ENCODE results near the gene CREBBP. TPM values are rescaled to one million over a fixed set of nuclear protein-coding genes. Genes with fewer than 3 reads are reported as not detected.
A peak's percentile ranks its signal among the peaks of the same experiment; 100 is the strongest.
"Not testable (repeated sequence)": the region's sequence is repeated elsewhere in the genome, so short reads cannot be mapped to it uniquely, and the experiment has no call there.

Gene CREBBP
- total RNA-seq: 105 TPM

- peak; percentile 69 for DNase-seq
These were observed at the start of gene CREBBP for GRCh38 chr16:3880623-3881498. CREBBP (minus strand) TSS chr16:3880713; CDS start chr16:3879916, 797 bp downstream.

GRCh38 chr16:3927147-3927546 lies 46.6 kb upstream of the CREBBP start:
- not testable (repeated sequence) for DNase-seq

- DNase-seq: no peak
These were observed 44.2 kb upstream of the CREBBP start for GRCh38 chr16:3924763-3925162.

- DNase-seq: no peak
These were observed 41.7 kb upstream of the CREBBP start for GRCh38 chr16:3922241-3922640.

GRCh38 chr16:3920206-3920605 lies 39.7 kb upstream of the CREBBP start:
- DNase-seq: no peak

- DNase-seq: no peak
These were observed 38.9 kb upstream of the CREBBP start for GRCh38 chr16:3919413-3919812.

GRCh38 chr16:3915426-3916260 lies 35.1 kb upstream of the CREBBP start:
- DNase-seq: no peak

GRCh38 chr16:3912897-3913296 lies 32.4 kb upstream of the CREBBP start:
- no peak for DNase-seq

- DNase-seq: no peak
These were observed 31.9 kb upstream of the CREBBP start for GRCh38 chr16:3912373-3912772.

GRCh38 chr16:3911741-3912140 lies 31.2 kb upstream of the CREBBP start:
- not testable (repeated sequence) for DNase-seq

- DNase-seq: no peak
These were observed 29.5 kb upstream of the CREBBP start for GRCh38 chr16:3909791-3910583.

- no peak for DNase-seq
These were observed 28.5 kb upstream of the CREBBP start for GRCh38 chr16:3908951-3909437.

- DNase-seq: no peak
These were observed 27.1 kb upstream of the CREBBP start for GRCh38 chr16:3907586-3907985.

GRCh38 chr16:3906363-3906762 lies 25.9 kb upstream of the CREBBP start:
- no peak for DNase-seq

- DNase-seq: no peak
These were observed 24.4 kb upstream of the CREBBP start for GRCh38 chr16:3904875-3905274.

GRCh38 chr16:3890091-3890490 lies 9.6 kb upstream of the CREBBP start:
- no peak for DNase-seq

GRCh38 chr16:3889059-3889458 lies 8.5 kb upstream of the CREBBP start:
- DNase-seq: no peak

- DNase-seq: not testable (repeated sequence)
These were observed 5.5 kb upstream of the CREBBP start for GRCh38 chr16:3885999-3886398.

GRCh38 chr16:3884398-3884797 lies 3.9 kb upstream of the CREBBP start:
- no peak for DNase-seq

GRCh38 chr16:3882531-3882930 lies 2.0 kb upstream of the CREBBP start:
- DNase-seq: no peak

GRCh38 chr16:3881499-3881990 lies 1.0 kb upstream of the CREBBP start:
- no peak for DNase-seq
